ENCODE data around the gene ECE2.
"Not testable (repeated sequence)": the region's sequence is repeated elsewhere in the genome, so short reads cannot be mapped to it uniquely, and the experiment has no call there.

ECE2 gene

GRCh38 chr3:184267249-184267648 is 8.6 kb upstream of the ECE2 start:
- not testable (repeated sequence) for DNase-seq (ENCODE audit: low spot score)

- no peak for DNase-seq (ENCODE audit: low spot score)
These were observed 3.6 kb upstream of the ECE2 start for GRCh38 chr3:184272269-184272668.

GRCh38 chr3:184275381-184275701 is 481 bp upstream of the ECE2 start:
- no peak for DNase-seq (ENCODE audit: low spot score)

DNA sequence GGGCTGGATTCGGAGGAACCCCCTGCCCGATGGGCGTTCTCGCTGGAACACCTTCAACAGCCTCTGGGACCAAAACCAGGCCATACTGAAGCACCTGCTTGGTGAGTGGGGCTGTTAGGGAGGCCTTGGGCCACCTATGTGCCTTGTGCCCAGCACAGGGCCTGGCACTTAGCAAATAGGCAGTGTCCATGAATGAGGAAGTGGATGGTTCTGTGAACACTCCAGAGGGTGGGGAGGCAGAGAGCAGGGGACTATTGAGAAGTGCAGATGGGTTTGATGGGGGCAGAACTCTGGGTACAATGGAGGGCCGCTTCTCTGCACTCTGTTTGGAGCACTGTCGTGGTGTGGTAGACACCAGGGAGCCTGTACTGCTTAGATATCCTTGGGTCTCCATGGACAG is 1.5 kb downstream of the ECE2 start:
- no peak for DNase-seq (ENCODE audit: low spot score)

GRCh38 chr3:184282941-184283340 is 7.1 kb downstream of the ECE2 start:
- DNase-seq (ENCODE audit: low spot score), result no peak

- DNase-seq (ENCODE audit: low spot score), result no peak
These were observed 7.9 kb downstream of the ECE2 start for GRCh38 chr3:184283681-184284080.

DNA sequence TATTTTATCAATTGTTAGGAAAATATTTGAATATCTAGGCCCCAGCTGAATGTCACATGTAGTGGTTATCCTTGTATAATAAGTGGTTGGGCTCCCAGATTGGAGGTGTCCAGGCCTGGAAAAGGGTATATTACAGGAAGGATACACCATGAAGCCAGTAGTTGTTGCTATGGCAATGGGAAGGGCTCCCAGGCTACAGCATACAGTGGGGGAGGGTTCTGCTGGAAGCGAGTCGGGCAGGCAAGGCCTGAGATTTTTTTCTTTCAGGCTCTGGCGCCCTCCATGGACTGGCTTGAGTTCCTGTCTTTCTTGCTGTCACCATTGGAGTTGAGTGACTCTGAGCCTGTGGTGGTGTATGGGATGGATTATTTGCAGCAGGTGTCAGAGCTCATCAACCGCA is 8.9 kb downstream of the ECE2 start:
- DNase-seq (ENCODE audit: low spot score), result peak; percentile 56

DNA sequence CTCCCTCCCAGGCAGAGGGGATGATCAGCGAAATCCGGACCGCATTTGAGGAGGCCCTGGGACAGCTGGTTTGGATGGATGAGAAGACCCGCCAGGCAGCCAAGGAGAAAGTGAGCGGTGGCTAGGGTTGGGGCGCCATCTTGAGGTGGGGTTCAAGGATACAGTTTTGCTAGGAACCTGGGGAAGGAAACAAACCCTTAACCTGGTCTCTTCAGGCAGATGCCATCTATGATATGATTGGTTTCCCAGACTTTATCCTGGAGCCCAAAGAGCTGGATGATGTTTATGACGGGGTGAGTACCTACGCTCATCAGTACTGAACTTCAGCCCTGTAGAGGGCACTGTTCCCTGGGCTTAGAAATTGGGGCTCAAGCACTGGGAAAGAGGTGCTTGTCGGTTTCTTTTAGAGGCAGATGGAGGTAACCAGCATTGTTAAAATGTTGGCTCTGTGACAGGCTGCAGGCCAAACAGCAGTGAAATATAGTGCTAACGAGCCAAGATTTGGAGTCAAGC is 13.7 kb downstream of the ECE2 start:
- peak; percentile 78 for DNase-seq (ENCODE audit: low spot score)

- DNase-seq (ENCODE audit: low spot score), result no peak
These were observed 14.5 kb downstream of the ECE2 start for GRCh38 chr3:184290331-184290730.

DNA sequence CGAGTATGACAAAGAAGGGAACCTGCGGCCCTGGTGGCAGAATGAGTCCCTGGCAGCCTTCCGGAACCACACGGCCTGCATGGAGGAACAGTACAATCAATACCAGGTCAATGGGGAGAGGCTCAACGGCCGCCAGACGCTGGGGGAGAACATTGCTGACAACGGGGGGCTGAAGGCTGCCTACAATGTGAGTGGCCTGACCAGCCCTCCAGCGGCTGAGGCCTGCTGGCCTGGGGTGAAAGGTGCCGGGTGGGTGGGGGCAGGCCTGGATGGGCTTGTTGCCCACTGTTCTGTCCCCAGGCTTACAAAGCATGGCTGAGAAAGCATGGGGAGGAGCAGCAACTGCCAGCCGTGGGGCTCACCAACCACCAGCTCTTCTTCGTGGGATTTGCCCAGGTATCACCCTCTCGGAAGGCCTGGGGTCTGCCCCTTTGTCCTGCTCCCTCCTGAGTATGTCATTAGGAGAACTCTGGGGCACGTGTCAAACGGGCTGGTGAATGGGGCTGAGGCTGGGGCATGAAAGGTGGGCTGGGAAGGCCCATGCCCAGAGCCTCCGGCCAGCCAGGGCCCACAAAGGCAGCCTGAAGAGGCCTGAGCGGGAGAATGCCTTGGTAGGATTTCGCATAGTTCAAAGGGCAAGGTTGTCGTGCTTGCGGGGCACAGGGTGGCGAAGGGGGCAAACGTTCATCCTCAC is 15.4 kb downstream of the ECE2 start:
- no peak for DNase-seq (ENCODE audit: low spot score)

DNA sequence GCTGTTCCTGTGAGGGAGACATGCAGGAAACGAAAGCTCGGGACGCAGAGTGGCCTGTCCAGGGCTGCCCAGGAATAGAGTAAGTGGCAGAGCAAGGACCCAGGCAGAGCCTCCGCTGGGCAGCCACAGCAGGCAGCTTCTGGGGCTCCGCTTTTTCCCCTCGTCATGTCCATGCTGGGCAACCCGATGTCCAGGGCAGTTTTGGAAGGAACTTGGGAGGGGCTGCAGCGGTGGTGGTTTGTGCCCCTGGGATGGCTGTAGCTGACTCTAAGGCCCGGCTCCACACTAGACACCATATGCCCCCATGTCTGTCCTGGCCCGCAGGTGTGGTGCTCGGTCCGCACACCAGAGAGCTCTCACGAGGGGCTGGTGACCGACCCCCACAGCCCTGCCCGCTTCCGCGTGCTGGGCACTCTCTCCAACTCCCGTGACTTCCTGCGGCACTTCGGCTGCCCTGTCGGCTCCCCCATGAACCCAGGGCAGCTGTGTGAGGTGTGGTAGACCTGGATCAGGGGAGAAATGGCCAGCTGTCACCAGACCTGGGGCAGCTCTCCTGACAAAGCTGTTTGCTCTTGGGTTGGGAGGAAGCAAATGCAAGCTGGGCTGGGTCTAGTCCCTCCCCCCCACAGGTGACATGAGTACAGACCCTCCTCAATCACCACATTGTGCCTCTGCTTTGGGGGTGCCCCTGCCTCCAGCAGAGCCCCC is 16.1 kb downstream of the ECE2 start:
- DNase-seq (ENCODE audit: low spot score), result no peak

- DNase-seq (ENCODE audit: low spot score), result no peak
These were observed 19.9 kb downstream of the ECE2 start for GRCh38 chr3:184295771-184296170.

- DNase-seq (ENCODE audit: low spot score), result no peak
These were observed 20.8 kb downstream of the ECE2 start for GRCh38 chr3:184296616-184297015.

- DNase-seq (ENCODE audit: low spot score), result peak; percentile 98
These were observed 23.1 kb downstream of the ECE2 start, which contains the start of gene PSMD2 for GRCh38 chr3:184298759-184299487. Gene PSMD2, plus strand, starts transcription at chr3:184299241. Its CDS starts 26 bp downstream, at chr3:184299267.

- DNase-seq (ENCODE audit: low spot score), result no peak
These were observed 23.9 kb downstream of the ECE2 start for GRCh38 chr3:184299488-184300377.

DNA sequence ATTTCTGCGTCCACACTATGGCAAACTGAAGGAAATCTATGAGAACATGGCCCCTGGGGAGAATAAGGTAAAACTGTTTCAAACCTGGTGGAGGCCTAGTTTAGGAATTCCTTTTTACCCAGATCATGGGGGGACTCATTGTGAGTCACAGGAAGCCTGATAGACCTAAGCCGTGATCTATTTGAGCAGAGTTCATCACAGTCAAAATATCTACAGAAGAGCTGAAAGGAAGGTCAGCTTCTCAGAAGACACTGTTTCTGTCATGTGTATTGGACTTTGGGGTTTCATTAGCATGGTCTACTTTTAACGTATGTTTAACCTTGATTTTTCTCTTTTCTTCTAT is 24.5 kb downstream of the ECE2 start:
- no peak for DNase-seq (ENCODE audit: low spot score)

DNA sequence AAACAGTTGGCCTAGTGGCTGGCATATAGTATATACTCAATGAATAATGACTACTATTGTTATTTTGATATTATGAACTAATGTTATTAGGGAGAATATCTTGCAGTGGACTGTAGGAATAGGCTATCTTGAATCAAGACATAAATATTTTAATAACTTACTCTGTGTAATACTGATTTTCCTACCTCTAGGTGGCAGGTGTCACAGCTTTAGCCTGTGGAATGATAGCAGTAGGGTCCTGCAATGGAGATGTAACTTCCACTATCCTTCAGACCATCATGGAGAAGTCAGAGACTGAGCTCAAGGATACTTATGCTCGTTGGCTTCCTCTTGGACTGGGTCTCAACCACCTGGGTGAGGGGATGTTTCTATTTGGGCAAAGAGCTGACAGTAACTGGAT is 29.8 kb downstream of the ECE2 start:
- peak; percentile 57 for DNase-seq (ENCODE audit: low spot score)

DNA sequence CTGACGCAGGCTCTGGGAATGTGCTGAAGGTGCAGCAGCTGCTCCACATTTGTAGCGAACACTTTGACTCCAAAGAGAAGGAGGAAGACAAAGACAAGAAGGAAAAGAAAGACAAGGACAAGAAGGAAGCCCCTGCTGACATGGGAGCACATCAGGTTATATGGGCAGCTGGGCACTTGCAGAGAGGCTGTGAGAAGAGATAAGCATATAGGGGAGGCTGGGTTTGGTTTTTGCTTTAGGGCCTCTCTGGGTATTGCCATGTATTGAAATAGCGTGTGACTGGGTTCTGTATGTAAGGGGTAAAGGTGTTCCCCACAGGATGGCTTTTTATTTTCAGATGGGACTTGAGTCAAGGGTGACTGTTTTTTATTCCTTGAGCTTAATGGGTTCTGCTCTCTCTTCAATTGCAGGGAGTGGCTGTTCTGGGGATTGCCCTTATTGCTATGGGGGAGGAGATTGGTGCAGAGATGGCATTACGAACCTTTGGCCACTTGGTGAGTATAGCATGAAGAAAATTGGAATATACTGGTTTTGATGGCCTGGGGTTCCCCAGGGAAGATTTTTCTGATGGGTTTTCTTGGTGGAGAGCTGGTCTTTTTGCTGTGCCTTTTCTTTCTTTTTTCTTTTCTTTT is 30.6 kb downstream of the ECE2 start:
- DNase-seq (ENCODE audit: low spot score), result no peak

DNA sequence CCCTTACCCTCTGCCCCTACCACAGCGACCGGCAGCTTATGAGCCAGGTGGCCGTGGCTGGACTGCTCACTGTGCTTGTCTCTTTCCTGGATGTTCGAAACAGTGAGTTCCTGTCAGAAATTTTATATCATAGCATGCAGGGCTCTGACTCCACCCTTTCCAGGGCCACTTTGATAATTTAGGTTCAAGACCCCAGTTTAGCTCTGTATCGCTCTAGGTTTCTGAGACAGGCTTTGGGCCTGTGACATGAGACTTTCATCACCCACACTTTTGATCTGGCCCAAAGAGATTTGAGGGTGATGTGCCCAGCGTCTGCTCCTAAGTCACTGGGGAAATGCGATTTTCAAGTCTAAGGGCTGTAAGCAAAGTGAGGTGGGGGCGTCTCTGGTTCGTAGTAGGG is 32.1 kb downstream of the ECE2 start:
- DNase-seq (ENCODE audit: low spot score), result no peak

DNA sequence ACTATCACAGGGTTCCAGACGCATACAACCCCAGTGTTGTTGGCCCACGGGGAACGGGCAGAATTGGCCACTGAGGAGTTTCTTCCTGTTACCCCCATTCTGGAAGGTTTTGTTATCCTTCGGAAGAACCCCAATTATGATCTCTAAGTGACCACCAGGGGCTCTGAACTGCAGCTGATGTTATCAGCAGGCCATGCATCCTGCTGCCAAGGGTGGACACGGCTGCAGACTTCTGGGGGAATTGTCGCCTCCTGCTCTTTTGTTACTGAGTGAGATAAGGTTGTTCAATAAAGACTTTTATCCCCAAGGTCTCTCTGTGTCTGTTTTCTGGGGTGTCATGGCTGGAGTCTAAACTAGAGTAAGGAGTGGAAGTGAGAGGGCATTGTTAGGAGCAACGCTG is 32.9 kb downstream of the ECE2 start:
- DNase-seq (ENCODE audit: low spot score), result no peak

DNA sequence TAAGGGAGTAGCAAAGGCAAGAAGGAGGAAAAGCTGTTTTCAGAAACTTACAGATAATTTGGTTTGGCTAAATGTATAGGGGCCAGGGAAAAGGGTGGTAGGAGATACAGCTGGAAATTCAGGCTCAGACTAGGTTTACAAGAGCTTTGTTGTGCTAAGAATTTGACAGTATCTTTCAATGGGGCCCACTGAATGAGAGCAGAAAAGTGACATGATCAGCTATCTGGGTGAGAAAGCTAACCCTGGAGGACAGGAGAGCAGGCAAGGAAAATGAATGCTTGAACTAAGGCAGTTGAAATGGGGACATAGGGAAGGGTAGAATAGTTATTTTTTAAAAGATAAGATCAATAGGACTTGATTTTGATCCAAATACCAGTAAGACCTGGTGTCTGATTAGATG is 35.8 kb downstream of the ECE2 start:
- no peak for DNase-seq (ENCODE audit: low spot score)

GRCh38 chr3:184314363-184314699 is 38.5 kb downstream of the ECE2 start, which contains the start of gene EIF4G1:
Gene EIF4G1, plus strand, starts transcription at chr3:184314606. Its CDS starts 1,191 bp downstream, at chr3:184315797.
- peak; percentile 91 for DNase-seq (ENCODE audit: low spot score)

Data from NAMALWA (cell line).